Stomach smooth muscle (tissue), 2 donors: ENCODE measurements around the gene TRIM22.
"Not testable (repeated sequence)": the region's sequence is repeated elsewhere in the genome, so short reads cannot be mapped to it uniquely, and the experiment has no call there.

ENCODE experiments used
- H3K27ac ChIP-seq: one replicate; pipeline ENCODE4 v1.7.0; 2013; ENCODE audit warnings: mild to moderate bottlenecking, low read length, inconsistent platforms
- H3K27me3 ChIP-seq, 2 donors: one replicate each; pipeline ENCODE4 v1.7.0; 2013; ENCODE audit warnings: low read length in 2 of 2; ENCODE audit not compliant: insufficient read depth in 2 of 2, control insufficient read depth in 1 of 2
- H3K36me3 ChIP-seq, 2 donors: one replicate each; pipeline ENCODE4 v1.7.0; 2013; ENCODE audit warnings: low read length in 2 of 2; ENCODE audit not compliant: control insufficient read depth in 2 of 2, insufficient read depth in 2 of 2
- H3K4me1 ChIP-seq: one replicate; pipeline ENCODE4 v1.7.0; 2013; ENCODE audit warnings: low read length; ENCODE audit not compliant: control insufficient read depth, insufficient read depth
- H3K4me3 ChIP-seq, 2 donors: one replicate each; pipeline ENCODE4 v1.7.0; 2013; ENCODE audit warnings: low read length in 2 of 2
- H3K9ac ChIP-seq, 2 donors: one replicate each; pipeline ENCODE4 v1.7.0; 2013; ENCODE audit warnings: low read length in 2 of 2, mild to moderate bottlenecking in 1 of 2
- H3K9me3 ChIP-seq, 2 donors: one replicate each; pipeline ENCODE4 v1.7.0; 2013; ENCODE audit warnings: low read length in 2 of 2; ENCODE audit not compliant: control insufficient read depth in 2 of 2
- donor health status: healthy.
- donor health status: Pancreatic carcinoma.

The TRIM22 gene

GRCh38 chr11:5705688-5706087 is 16.1 kb downstream of the TRIM22 start:
- Histone ChIP-seq H3K27me3 (no peaks in the 10 kb centered on the region), H3K27ac (no peak overlapping the region), H3K36me3 (peaks cover 14 to 33% of the 10 kb centered on the region in 2 donors), H3K9me3 (no peaks in the 10 kb centered on the region), H3K4me1 (no peaks in the 10 kb centered on the region), H3K4me3 (no peak overlapping the region), H3K9ac (no peak overlapping the region)

DNA sequence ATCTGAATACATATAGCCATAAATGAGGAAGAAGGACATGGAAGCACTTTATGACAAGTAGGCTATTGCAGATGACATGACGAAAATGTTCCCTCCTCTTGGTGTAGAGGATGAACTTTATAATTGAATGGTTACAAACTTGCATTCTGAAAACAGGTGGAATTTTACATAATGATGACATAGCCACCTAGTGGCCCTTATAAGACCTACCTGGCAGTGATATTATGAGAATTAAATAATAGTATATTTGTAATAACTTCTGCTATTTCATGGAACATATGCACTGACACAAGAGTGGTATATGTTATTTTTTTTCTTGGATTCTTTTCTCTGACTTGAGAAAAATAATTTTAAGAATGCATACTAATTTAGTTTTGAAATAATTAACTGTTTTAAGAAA is 22.9 kb downstream of the TRIM22 start:
- Histone ChIP-seq H3K9ac (no peak overlapping the region), H3K9me3 (no peaks in the 10 kb centered on the region), H3K4me3 (no peak overlapping the region), H3K27me3 (no peaks in the 10 kb centered on the region), H3K4me1 (no peaks in the 10 kb centered on the region), H3K27ac (no peak overlapping the region), H3K36me3 (peaks cover 14 to 24% of the 10 kb centered on the region in 2 donors)

DNA sequence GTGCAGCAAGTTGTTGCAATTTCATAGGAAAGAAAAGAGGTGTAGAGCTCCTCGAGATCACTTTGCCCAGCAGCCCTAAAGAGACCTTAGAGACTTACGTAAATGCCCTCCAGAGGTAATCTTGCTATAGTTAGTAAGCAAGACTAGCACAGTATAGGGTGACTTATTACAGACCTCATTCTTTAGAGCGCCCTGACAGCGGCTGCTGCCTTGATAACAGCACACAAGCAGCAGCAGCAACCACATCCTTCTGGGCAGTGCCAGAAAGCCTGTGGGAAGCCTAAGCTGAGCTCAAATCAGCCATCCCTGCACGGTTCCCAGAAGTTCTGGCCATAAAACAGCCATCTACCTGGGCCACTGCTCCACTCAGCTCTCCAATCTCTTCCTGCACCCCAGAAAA is 24.1 kb downstream of the TRIM22 start:
- H3K27ac ChIP-seq, result no peak overlapping the region
- H3K9ac ChIP-seq, result no peak overlapping the region
- no peaks in the 10 kb centered on the region for H3K9me3 ChIP-seq
- no peaks in the 10 kb centered on the region for H3K4me1 ChIP-seq
- H3K27me3 ChIP-seq, result no peaks in the 10 kb centered on the region
- H3K36me3 ChIP-seq, result peaks cover 6 to 15% of the 10 kb centered on the region in 2 donors
- no peak overlapping the region for H3K4me3 ChIP-seq

DNA sequence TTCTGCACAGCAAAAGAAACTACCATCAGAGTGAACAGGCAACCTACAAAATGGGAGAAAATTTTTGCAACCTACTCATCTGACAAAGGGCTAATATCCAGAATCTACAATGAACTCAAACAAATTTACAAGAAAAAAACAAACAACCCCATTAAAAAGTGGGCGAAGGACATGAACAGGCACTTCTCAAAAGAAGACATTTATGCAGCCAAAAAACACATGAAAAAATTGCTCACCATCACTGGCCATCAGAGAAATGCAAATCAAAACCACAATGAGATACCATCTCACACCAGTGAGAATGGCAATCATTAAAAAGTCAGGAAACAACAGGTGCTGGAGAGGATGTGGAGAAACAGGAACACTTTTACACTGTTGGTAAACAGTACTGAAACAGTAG is 26.9 kb downstream of the TRIM22 start:
- H3K27me3 ChIP-seq, H3K4me3 ChIP-seq, H3K27ac ChIP-seq, H3K36me3 ChIP-seq, H3K9me3 ChIP-seq, H3K9ac ChIP-seq, H3K4me1 ChIP-seq: not testable (repeated sequence)

- H3K9me3 ChIP-seq, result no peaks in the 10 kb centered on the region
- no peaks in the 10 kb centered on the region for H3K27me3 ChIP-seq
- H3K27ac ChIP-seq, result no peak overlapping the region
- no peaks in the 10 kb centered on the region for H3K36me3 ChIP-seq
- no peak overlapping the region for H3K4me3 ChIP-seq
- no peaks in the 10 kb centered on the region for H3K4me1 ChIP-seq
- no peak overlapping the region for H3K9ac ChIP-seq
Observed at GRCh38 chr11:5719703-5720495, 30.3 kb downstream of the TRIM22 start.

GRCh38 chr11:5722622-5723021 is 33.0 kb downstream of the TRIM22 start:
- peaks cover 0 to 2% of the 10 kb centered on the region in 2 donors for H3K9me3 ChIP-seq
- H3K27ac ChIP-seq, result no peak overlapping the region
- no peak overlapping the region for H3K4me3 ChIP-seq
- no peaks in the 10 kb centered on the region for H3K4me1 ChIP-seq
- no peak overlapping the region for H3K9ac ChIP-seq
- no peaks in the 10 kb centered on the region for H3K36me3 ChIP-seq
- H3K27me3 ChIP-seq, result no peaks in the 10 kb centered on the region

DNA sequence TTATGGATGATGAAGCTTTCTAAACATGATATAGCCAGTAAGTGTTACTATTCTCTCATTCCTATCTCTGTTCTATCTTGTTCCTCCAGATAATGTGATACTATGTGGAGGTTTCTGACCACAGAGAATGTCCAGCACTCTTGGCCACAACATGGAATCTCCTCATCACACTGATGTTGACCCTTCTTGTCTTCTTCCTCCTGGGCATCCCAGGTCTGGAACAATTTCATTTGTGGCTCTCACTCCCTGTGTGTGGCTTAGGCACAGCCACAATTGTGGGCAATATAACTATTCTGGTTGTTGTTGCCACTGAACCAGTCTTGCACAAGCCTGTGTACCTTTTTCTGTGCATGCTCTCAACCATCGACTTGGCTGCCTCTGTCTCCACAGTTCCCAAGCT is 36.8 kb downstream of the TRIM22 start:
- no peak overlapping the region for H3K9ac ChIP-seq
- no peak overlapping the region for H3K4me3 ChIP-seq
- no peak overlapping the region for H3K27ac ChIP-seq

DNA sequence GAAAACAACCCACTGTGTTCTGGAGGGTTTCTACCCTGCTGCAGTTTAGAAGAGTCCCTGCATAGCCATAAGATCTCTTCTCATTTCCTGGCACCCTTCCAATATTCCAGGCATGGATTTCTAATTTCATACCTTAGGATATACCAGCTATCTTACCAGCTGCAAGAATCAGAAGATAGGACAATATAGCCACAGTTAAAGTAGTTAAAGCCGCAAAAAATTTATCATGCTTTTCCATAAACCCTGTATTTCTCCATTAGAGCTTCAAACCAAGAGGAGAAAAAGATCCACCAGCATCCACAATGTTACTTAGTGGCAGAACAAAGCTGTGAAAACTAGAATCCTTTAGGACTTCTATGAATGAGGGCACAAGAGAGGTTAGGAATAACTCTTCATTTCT is 38.1 kb downstream of the TRIM22 start:
- Histone ChIP-seq H3K4me1 (no peaks in the 10 kb centered on the region), H3K4me3 (no peak overlapping the region), H3K9me3 (peaks cover 0 to 2% of the 10 kb centered on the region in 2 donors), H3K27me3 (no peaks in the 10 kb centered on the region), H3K9ac (no peak overlapping the region), H3K27ac (no peak overlapping the region), H3K36me3 (no peaks in the 10 kb centered on the region)

More for the DNA sequence above, 36.8 kb downstream of the TRIM22 start:
- Histone ChIP-seq H3K4me1 (no peaks in the 10 kb centered on the region), H3K9me3 (peaks cover 0 to 2% of the 10 kb centered on the region in 2 donors), H3K36me3 (no peaks in the 10 kb centered on the region), H3K27me3 (no peaks in the 10 kb centered on the region)

- no peaks in the 10 kb centered on the region for H3K36me3 ChIP-seq
- no peak within 1 kb of the TSS for H3K4me3 ChIP-seq
- no peaks in the 10 kb centered on the region for H3K27me3 ChIP-seq
Observed at GRCh38 chr11:5736396-5736795, 46.8 kb downstream of the TRIM22 start, which contains the start of gene OR56B1. OR56B1 (plus strand) TSS chr11:5736448; CDS start chr11:5736517, 69 bp downstream.

GRCh38 chr11:5737091-5737490 is 47.5 kb downstream of the TRIM22 start:
- Histone ChIP-seq H3K4me1 (no peaks in the 10 kb centered on the region), H3K9me3 (peaks cover 3 to 4% of the 10 kb centered on the region in 2 donors), H3K36me3 (no peaks in the 10 kb centered on the region), H3K27me3 (no peaks in the 10 kb centered on the region), H3K27ac (no peak overlapping the region), H3K4me3 (no peak overlapping the region), H3K9ac (no peak overlapping the region)

More at GRCh38 chr11:5736396-5736795, 46.8 kb downstream of the TRIM22 start, which contains the start of gene OR56B1:
- Histone ChIP-seq H3K4me1 (no peaks in the 10 kb centered on the region), H3K9ac (no peak within 1 kb of the TSS), H3K27ac (no peak within 1 kb of the TSS), H3K9me3 (peaks cover 0 to 2% of the 10 kb centered on the region in 2 donors)

DNA sequence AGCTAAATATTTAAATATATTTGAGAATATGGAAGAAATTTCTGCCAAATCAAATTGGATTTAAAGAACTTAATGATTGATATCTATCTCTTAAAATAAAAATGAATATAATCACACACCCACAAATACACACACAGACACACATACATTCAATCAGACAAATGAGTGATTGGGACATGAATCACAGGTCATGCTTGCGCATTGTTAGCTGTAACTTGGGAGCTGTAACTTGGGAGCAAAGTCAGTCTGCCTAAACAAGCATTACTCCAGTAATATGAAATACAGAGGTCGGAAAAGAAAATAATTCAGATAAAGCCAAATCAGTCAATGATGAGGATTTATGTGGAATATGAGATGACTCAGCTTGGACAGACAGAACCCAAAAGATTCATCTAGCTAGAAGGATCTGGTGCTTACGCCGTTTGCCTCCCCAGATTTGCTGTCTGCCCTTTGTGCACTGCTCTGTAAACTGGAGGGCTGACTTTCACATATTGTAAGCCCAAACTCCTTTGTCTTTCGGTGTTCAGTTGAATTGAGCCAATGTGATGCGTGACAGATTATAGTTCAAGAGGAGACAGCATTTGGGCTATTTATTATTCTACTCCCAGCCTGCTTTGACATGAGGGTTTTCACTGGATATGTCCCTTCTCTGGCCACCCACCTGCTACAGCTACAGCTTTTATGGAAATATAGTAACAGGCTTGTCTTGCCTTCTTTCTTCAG is 48.2 kb downstream of the TRIM22 start:
- no peak overlapping the region for H3K9ac ChIP-seq
- H3K27ac ChIP-seq, result no peak overlapping the region
- H3K4me1 ChIP-seq, result no peaks in the 10 kb centered on the region
- H3K9me3 ChIP-seq, result peaks cover 3 to 4% of the 10 kb centered on the region in 2 donors
- no peak overlapping the region for H3K4me3 ChIP-seq
- H3K36me3 ChIP-seq, result no peaks in the 10 kb centered on the region
- H3K27me3 ChIP-seq, result no peaks in the 10 kb centered on the region
